Neutrophil (primary cell): ENCODE measurements around the gene DSCAM.

Source experiments
- H3K27ac ChIP-seq: fragments of 200-600 bp; sonication (generic); 2 replicates; pipeline ENCODE4 v1.5.1; 2016; ENCODE audit warnings: mild to moderate bottlenecking, moderate library complexity
- H3K27me3 ChIP-seq: fragments of 200-600 bp; sonication (generic); 2 replicates; pipeline ENCODE4 v1.6.0; 2016; ENCODE audit warnings: mild to moderate bottlenecking
- H3K36me3 ChIP-seq: fragments of 200-600 bp; sonication (generic); 2 replicates; pipeline ENCODE4 v1.5.1; 2017
- H3K4me1 ChIP-seq, 2 experiments: fragments of 200-600 bp in 1 of 2; sonication (generic) in 1 of 2; 1 replicate in 1 of 2; 2 replicates in 1 of 2; pipeline versions ENCODE4 v1.5.1 to v1.6.1; 2013 to 2016; ENCODE audit warnings: low read depth in 1 of 2, low read length in 1 of 2, mild to moderate bottlenecking in 1 of 2, moderate library complexity in 1 of 2; ENCODE audit not compliant: control insufficient read depth in 1 of 2, insufficient read depth in 1 of 2
- H3K4me3 ChIP-seq, 2 experiments: fragments of 200-600 bp in 1 of 2; sonication (generic) in 1 of 2; 1 replicate in 1 of 2; 2 replicates in 1 of 2; pipeline ENCODE4 v1.5.1; 2013 to 2016; ENCODE audit warnings: low read depth in 1 of 2, low read length in 1 of 2, mild to moderate bottlenecking in 1 of 2, moderate library complexity in 1 of 2
- H3K9me3 ChIP-seq: fragments of 200-600 bp; sonication (generic); 2 replicates; pipeline ENCODE4 v1.5.1; 2016
- TF ChIP-seq, protein P1 (sequence below): fragments of 200-600 bp; sonication (generic); IDR thresholded peaks from 2 replicates; pipeline ENCODE4 v1.5.1; 2016; ENCODE audit warnings: antibody characterized with exemption

Gene DSCAM

DNA sequence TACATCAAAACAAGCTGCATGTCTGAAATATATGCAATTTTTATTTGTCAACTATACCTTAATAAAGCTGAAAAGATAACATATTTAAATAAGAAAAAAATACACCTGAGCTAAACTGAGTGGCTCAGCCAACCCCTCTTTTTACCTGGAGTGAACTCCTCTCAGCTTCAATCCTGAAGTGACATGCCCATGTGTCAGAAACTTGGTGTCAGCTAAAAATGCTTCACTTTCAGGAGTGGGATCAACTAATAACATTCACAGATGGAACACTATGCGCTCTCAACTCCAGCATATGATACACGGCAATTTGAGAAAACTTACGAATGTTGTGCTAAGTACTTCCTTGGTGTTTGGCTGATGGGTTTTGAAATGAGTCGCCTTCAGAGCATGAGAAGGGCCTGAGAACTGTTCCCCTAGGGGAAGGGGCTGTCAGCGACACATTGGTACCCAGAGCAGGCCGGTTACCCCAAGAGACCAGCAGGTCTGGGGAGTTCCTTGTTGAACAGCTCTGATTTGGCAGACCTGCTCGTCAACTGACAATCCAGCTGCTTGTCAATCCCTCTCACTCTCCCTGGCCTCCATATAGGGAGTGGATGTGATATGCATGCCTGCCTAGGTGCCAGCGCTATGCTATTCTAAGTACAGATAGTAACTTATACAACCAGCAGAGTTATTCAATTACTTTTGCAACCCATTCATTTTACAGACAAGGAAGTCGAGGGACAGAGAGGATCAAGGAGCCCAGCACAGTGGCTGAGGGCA is 712.0 kb downstream of the DSCAM start:
- Histone ChIP-seq H3K36me3 (no peaks in the 10 kb centered on the region), H3K27me3 (no peaks in the 10 kb centered on the region), H3K9me3 (no peaks in the 10 kb centered on the region), H3K27ac (no peak overlapping the region), H3K4me3 (no peak overlapping the region), H3K4me1 (no peaks in the 10 kb centered on the region)
- TF ChIP-seq, protein P1, sequence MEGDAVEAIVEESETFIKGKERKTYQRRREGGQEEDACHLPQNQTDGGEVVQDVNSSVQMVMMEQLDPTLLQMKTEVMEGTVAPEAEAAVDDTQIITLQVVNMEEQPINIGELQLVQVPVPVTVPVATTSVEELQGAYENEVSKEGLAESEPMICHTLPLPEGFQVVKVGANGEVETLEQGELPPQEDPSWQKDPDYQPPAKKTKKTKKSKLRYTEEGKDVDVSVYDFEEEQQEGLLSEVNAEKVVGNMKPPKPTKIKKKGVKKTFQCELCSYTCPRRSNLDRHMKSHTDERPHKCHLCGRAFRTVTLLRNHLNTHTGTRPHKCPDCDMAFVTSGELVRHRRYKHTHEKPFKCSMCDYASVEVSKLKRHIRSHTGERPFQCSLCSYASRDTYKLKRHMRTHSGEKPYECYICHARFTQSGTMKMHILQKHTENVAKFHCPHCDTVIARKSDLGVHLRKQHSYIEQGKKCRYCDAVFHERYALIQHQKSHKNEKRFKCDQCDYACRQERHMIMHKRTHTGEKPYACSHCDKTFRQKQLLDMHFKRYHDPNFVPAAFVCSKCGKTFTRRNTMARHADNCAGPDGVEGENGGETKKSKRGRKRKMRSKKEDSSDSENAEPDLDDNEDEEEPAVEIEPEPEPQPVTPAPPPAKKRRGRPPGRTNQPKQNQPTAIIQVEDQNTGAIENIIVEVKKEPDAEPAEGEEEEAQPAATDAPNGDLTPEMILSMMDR = no peak

DNA sequence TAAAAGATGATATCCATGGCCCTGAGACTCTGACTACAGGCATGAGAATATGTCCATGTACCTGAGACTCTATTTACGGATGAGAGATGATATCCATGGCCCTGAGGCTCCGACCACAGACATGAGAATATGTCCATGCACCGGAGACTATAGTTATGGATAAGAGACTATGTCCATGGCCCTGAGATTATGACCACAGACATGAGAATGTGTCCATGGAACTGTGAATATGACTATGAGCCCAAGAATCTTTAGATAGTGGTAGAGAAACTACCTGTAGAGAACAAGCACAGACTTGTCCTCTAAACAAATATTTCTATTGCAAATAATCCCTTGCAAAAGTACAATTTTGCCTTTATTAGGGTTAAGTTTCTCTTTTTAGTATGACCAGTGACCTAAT is 716.5 kb downstream of the DSCAM start:
- TF ChIP-seq, protein P1 = no peak
- H3K36me3 ChIP-seq = no peaks in the 10 kb centered on the region
- no peaks in the 10 kb centered on the region for H3K27me3 ChIP-seq
- no peak overlapping the region for H3K27ac ChIP-seq
- no peak overlapping the region for H3K4me3 ChIP-seq
- H3K9me3 ChIP-seq = no peaks in the 10 kb centered on the region
- H3K4me1 ChIP-seq = no peaks in the 10 kb centered on the region

DNA sequence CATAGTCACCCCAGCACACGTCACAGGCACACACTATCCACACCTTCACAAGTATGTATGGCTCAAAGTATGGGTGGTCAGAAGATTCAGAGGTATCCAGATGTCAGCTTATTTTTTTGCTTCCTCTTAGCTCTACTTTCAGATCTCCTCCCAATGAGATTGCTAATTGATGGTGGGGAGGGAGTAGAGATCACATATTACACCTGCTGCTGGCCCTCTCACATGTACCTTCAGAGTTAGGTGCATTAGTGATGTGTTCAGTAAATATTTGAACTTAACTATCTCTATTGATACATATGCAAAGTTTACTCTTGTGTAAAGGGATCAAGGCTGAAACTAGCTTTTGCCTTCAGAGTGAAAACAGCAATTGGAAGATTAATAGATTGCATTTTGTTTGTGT is 717.1 kb downstream of the DSCAM start:
- TF ChIP-seq, protein P1 = no peak
- Histone ChIP-seq H3K9me3 (no peaks in the 10 kb centered on the region), H3K27me3 (no peaks in the 10 kb centered on the region), H3K27ac (no peak overlapping the region), H3K36me3 (no peaks in the 10 kb centered on the region), H3K4me1 (no peaks in the 10 kb centered on the region), H3K4me3 (no peak overlapping the region)

DNA sequence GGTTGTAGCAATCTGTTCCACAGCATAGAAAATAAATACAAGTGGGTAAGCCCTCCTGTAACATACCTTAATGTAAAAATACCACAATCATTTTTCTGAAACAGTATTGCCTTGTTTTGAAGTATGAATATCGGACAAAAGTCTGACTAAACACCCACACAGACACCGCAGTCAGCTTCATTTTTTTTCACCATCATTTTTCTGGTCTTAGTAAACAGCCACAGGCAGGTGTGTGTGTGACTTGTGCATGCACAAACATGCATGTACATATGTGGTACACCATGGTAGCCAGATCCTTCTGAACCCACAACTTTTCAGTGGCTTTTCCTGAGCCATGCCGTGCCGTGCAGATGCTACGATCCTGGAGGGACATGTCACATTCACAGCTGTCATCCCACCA is 718.1 kb downstream of the DSCAM start:
- no peaks in the 10 kb centered on the region for H3K36me3 ChIP-seq
- no peaks in the 10 kb centered on the region for H3K27me3 ChIP-seq
- no peak overlapping the region for H3K27ac ChIP-seq
- H3K4me3 ChIP-seq = no peak overlapping the region
- H3K9me3 ChIP-seq = no peaks in the 10 kb centered on the region
- no peaks in the 10 kb centered on the region for H3K4me1 ChIP-seq
- TF ChIP-seq, protein P1 = no peak

DNA sequence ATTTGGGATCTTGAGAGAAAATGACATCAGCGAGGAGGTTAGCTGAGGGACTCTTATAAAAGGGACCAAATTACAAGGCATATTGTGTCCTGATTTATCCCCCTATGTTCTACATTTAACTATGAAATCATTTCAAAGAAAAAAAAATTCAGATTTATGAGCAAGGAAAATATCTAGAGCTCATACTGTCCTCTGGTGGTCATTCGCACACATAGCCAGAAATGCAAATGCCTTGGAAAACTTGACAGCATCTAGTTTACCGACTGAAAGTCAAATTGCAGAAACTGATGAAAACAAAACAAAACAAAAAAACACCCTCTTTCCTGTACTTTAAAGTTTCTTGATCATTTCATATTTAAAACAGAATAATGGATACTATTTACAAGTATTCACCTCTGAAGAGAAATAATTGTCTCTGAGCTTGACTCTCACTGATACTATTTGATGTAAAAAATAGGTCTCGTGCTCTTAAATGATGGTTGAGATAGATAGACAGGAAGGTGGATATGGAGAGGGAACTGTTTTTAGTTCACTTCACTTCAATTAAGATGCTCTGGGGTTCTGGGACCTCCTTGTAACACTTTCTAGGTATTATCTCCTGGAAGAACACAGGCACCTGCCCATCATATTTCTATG is 725.9 kb downstream of the DSCAM start:
- TF ChIP-seq, protein P1 = no peak
- Histone ChIP-seq H3K27ac (no peak overlapping the region), H3K36me3 (no peaks in the 10 kb centered on the region), H3K9me3 (no peaks in the 10 kb centered on the region), H3K27me3 (no peaks in the 10 kb centered on the region), H3K4me3 (no peak overlapping the region), H3K4me1 (no peaks in the 10 kb centered on the region)
